Measurements from ENCODE around the gene FBXO11.

- no peak for TF ChIP-seq CTCF (IDR thresholded peaks at IDR 0.05)
- no peak for TF ChIP-seq POLR2AphosphoS5 (IDR thresholded peaks at IDR 0.05; ENCODE audit: low read depth, low read length)
- TF ChIP-seq REST (IDR thresholded peaks at IDR 0.05; ENCODE audit: insufficient read depth in 1 of 2, low read depth in 2 of 2, low read length in 1 of 2) = no peak
Observed at GRCh38 chr2:47819834-47820233, 86.5 kb downstream of the FBXO11 start.
